Mesenchymal stem cell (in vitro differentiated cells and primary cell): Measurements from ENCODE around the gene USP12.

Experiments used
- DNase-seq: peaks from one replicate; pipeline ENCODE4 v3.0.0-alpha.2; 2013
- H2AFZ ChIP-seq: one replicate; pipeline ENCODE4 v1.6.1; 2013; ENCODE audit warnings: low read depth, mild to moderate bottlenecking, control low read depth, inconsistent platforms, low read length, moderate library complexity
- H2AK5ac ChIP-seq: 2 replicates; pipeline ENCODE4 v1.6.1; 2013; ENCODE audit warnings: low read length, moderate library complexity, mild to moderate bottlenecking, inconsistent platforms; ENCODE audit not compliant: severe bottlenecking
- H2BK120ac ChIP-seq: one replicate; pipeline ENCODE4 v1.6.1; 2013; ENCODE audit warnings: low read depth, mild to moderate bottlenecking, inconsistent platforms, low read length, moderate library complexity
- H2BK12ac ChIP-seq, 2 experiments: one replicate each; pipeline ENCODE4 v1.6.1; 2013; ENCODE audit warnings: inconsistent platforms in 2 of 2, low read length in 2 of 2, mild to moderate bottlenecking in 2 of 2, moderate library complexity in 2 of 2, control low read depth in 1 of 2
- H2BK15ac ChIP-seq: one replicate; pipeline ENCODE4 v1.6.1; 2013; ENCODE audit warnings: mild to moderate bottlenecking, low read depth, inconsistent platforms; ENCODE audit not compliant: poor library complexity, severe bottlenecking
- H2BK5ac ChIP-seq: 2 replicates; pipeline ENCODE4 v1.6.1; 2013; ENCODE audit warnings: low read depth, mild to moderate bottlenecking, low read length, control low read depth, inconsistent platforms; ENCODE audit not compliant: poor library complexity, severe bottlenecking
- H3K14ac ChIP-seq, 2 experiments: one replicate each; pipeline ENCODE4 v1.6.1; 2013; ENCODE audit warnings: inconsistent platforms in 2 of 2, low read length in 2 of 2, control low read depth in 1 of 2, mild to moderate bottlenecking in 1 of 2, moderate library complexity in 1 of 2
- H3K18ac ChIP-seq, 2 experiments: one replicate each; pipeline ENCODE4 v1.6.1; 2013; ENCODE audit warnings: inconsistent platforms in 2 of 2, low read length in 2 of 2, control low read depth in 1 of 2, low read depth in 1 of 2, mild to moderate bottlenecking in 1 of 2
- H3K23ac ChIP-seq, 2 experiments: one replicate each; pipeline ENCODE4 v1.6.1; 2013; ENCODE audit warnings: inconsistent platforms in 2 of 2, low read length in 2 of 2, mild to moderate bottlenecking in 2 of 2, moderate library complexity in 2 of 2, control low read depth in 1 of 2
- H3K27ac ChIP-seq: 2 replicates; pipeline ENCODE4 v1.5.1; 2013; ENCODE audit warnings: mild to moderate bottlenecking, moderate library complexity, low read length, control low read depth, inconsistent platforms; ENCODE audit not compliant: poor library complexity, severe bottlenecking
- H3K27me3 ChIP-seq, 2 experiments: 2 replicates each; pipeline versions ENCODE4 v1.6.1 to v1.7.0; 2013; ENCODE audit warnings: low read length in 2 of 2, mild to moderate bottlenecking in 2 of 2, moderate library complexity in 2 of 2, control low read depth in 1 of 2, inconsistent platforms in 1 of 2; ENCODE audit not compliant: control insufficient read depth in 1 of 2, insufficient read depth in 1 of 2
- H3K36me3 ChIP-seq, 2 experiments: 2 replicates each; pipeline versions ENCODE4 v1.6.1 to v1.7.0; 2013; ENCODE audit warnings: low read length in 2 of 2, control low read depth in 1 of 2, inconsistent platforms in 1 of 2, low read depth in 1 of 2, mild to moderate bottlenecking in 1 of 2; ENCODE audit not compliant: insufficient read depth in 2 of 2, control insufficient read depth in 1 of 2
- H3K4ac ChIP-seq, 2 experiments: one replicate each; pipeline ENCODE4 v1.6.1; 2013; ENCODE audit warnings: inconsistent platforms in 2 of 2, low read length in 2 of 2, mild to moderate bottlenecking in 2 of 2, moderate library complexity in 2 of 2, control low read depth in 1 of 2, low read depth in 1 of 2
- H3K4me1 ChIP-seq: 2 replicates; pipeline ENCODE4 v1.6.1; 2013; ENCODE audit warnings: low read depth, low read length, control low read depth; ENCODE audit not compliant: control insufficient read depth, insufficient read depth
- H3K4me2 ChIP-seq: 2 replicates; pipeline ENCODE4 v1.6.1; 2013; ENCODE audit warnings: low read length, mild to moderate bottlenecking, inconsistent platforms; ENCODE audit not compliant: poor library complexity, severe bottlenecking
- H3K4me3 ChIP-seq, 2 experiments: 2 replicates each; pipeline versions ENCODE4 v1.5.1 to v1.7.0; 2013; ENCODE audit warnings: low read length in 2 of 2, mild to moderate bottlenecking in 2 of 2, control low read depth in 1 of 2, low read depth in 1 of 2; ENCODE audit not compliant: insufficient read depth in 1 of 2
- H3K79me1 ChIP-seq: replicated peaks from 2 replicates; pipeline ENCODE4 v1.6.1; 2013; ENCODE audit warnings: mild to moderate bottlenecking, control low read depth, low read length, inconsistent platforms; ENCODE audit not compliant: poor library complexity, severe bottlenecking
- H3K9ac ChIP-seq: 2 replicates; pipeline ENCODE4 v1.7.0; 2013; ENCODE audit warnings: mild to moderate bottlenecking, low read length, moderate library complexity
- H3K9me3 ChIP-seq: 2 replicates; pipeline ENCODE4 v1.7.0; 2013; ENCODE audit warnings: mild to moderate bottlenecking, low read length; ENCODE audit not compliant: control insufficient read depth
- H4K8ac ChIP-seq: one replicate; pipeline ENCODE4 v1.6.1; 2013; ENCODE audit warnings: inconsistent platforms, mild to moderate bottlenecking, low read length, moderate library complexity
- H4K91ac ChIP-seq: one replicate; pipeline ENCODE4 v1.6.1; 2013; ENCODE audit warnings: mild to moderate bottlenecking, low read length, inconsistent platforms
- WGBS: methylation state at CpG from one replicate; pipeline ENCODE4 v1.1.7; 2013; ENCODE audit warnings: mixed read lengths; 5-methylcytosine and 5-hydroxymethylcytosine counted together

USP12 gene

DNA sequence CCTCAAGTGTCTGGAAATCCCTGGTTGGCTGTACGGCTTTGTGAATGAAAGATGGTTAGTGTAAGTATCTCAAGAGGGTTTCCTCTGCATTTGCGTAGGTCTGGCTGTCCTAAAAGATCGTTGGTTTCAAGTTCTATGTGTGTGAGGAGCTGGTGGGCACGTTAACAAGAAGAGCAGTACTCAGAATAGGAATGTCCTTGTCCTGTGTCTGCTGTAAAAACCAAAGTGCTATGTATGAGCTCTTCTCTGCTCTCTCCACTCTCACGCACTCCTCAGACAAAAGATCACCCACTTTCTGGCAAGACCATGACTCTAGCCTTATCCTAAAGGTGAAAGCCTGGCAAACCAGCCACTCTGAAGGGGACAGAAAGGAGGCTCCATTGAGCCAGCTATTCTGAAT, 39.1 kb downstream of the USP12 start:
- no peak overlapping the region for H3K18ac ChIP-seq
- 99% methylated on average over 5 of the region's 5 CpGs for WGBS
- H2AK5ac ChIP-seq: no peak overlapping the region
- no peak overlapping the region for H3K9ac ChIP-seq
- H2BK120ac ChIP-seq: no peak overlapping the region
- no peak overlapping the region for H3K23ac ChIP-seq
- no peaks in the 10 kb centered on the region for H3K36me3 ChIP-seq
- H4K91ac ChIP-seq: no peak overlapping the region
- H3K14ac ChIP-seq: no peak overlapping the region
- DNase-seq: no peak
- H3K4ac ChIP-seq: no peak overlapping the region
- no peak overlapping the region for H2AFZ ChIP-seq
- no peak overlapping the region for H3K4me3 ChIP-seq
- no peak overlapping the region for H2BK5ac ChIP-seq
- no peak overlapping the region for H3K27ac ChIP-seq
- H2BK15ac ChIP-seq: no peak overlapping the region
- H3K4me1 ChIP-seq: peaks cover 9% of the 10 kb centered on the region
- peaks cover 26% of the 10 kb centered on the region for H3K79me1 ChIP-seq
- no peaks in the 10 kb centered on the region for H3K27me3 ChIP-seq
- no peak overlapping the region for H4K8ac ChIP-seq
- H3K9me3 ChIP-seq: peaks cover 15% of the 10 kb centered on the region
- no peak overlapping the region for H3K4me2 ChIP-seq
- no peak overlapping the region for H2BK12ac ChIP-seq

DNA sequence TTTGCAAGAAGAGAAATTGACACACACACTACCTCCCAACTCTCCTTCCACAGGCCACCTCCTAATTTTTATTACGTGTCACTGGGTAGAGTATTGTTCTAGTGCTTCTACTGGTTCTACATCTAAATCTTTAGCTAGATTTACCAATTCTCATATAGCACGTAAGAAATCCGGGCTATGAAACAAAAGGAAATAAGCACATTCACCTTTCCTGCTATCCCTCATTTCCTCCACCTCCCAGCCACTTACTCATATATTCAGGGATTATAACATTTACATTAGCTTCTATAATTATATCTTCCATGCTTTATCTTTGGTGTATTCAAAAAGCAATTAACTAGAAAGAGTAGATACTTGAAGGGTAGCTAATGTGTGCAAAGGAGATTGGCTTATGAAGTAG, 39.7 kb downstream of the USP12 start:
- no peak overlapping the region for H2BK15ac ChIP-seq
- H3K9me3 ChIP-seq: peaks cover 15% of the 10 kb centered on the region
- H3K4me2 ChIP-seq: no peak overlapping the region

DNA sequence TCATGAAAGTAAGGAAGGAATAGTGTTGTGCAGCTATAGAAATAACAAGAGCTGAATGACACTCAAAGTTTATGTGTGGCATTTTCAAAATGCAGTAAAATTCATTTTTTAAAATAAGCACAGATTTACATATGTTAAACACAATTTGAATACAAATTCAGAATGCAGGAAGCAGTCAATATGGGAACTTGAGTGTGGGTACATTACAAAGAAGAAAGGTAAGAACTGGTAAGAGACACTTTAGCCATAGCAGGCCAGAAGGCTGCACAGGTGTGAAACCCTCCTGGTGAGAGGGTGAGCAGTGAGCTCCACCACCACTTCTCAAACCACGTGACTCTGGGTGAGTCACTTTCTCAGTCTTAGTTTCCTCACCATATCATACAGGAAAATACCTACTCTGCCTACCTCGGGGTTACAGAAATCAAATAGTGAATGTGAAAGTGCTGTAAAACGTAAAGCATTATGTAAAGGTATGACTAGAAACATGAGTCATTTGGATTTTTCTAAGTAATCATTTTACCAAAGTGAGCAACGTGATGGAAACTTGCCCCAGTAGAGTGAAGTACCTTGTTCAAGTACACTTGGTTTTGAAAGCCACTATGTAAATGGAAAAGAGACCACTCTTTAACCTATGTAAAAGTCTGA, 40.5 kb downstream of the USP12 start:
- Histone ChIP-seq H3K79me1 (peaks cover 27% of the 10 kb centered on the region), H3K4ac (no peak overlapping the region), H2BK15ac (no peak overlapping the region), H3K14ac (no peak overlapping the region), H2AFZ (no peak overlapping the region), H2BK5ac (no peak overlapping the region), H2BK12ac (no peak overlapping the region), H3K4me3 (peak overlapping the region in 1 of 2 experiments; percentile 45), H3K23ac (no peak overlapping the region), H3K9ac (peak overlapping the region; percentile 61), H4K91ac (no peak overlapping the region), H2BK120ac (no peak overlapping the region), H4K8ac (no peak overlapping the region), H3K27ac (no peak overlapping the region), H3K18ac (no peak overlapping the region), H3K4me1 (peaks cover 9% of the 10 kb centered on the region), H3K4me2 (no peak overlapping the region), H3K9me3 (peaks cover 15% of the 10 kb centered on the region), H3K27me3 (no peaks in the 10 kb centered on the region), H3K36me3 (no peaks in the 10 kb centered on the region), H2AK5ac (no peak overlapping the region)
- DNase-seq: no peak
- 96% methylated on average over 3 of the region's 4 CpGs for WGBS

More for the DNA sequence above, 39.7 kb downstream of the USP12 start:
- DNase-seq: no peak
- no peak overlapping the region for H3K18ac ChIP-seq
- H3K23ac ChIP-seq: no peak overlapping the region
- H3K14ac ChIP-seq: no peak overlapping the region
- H3K9ac ChIP-seq: no peak overlapping the region
- no peaks in the 10 kb centered on the region for H3K36me3 ChIP-seq
- no peak overlapping the region for H4K91ac ChIP-seq
- no peaks in the 10 kb centered on the region for H3K27me3 ChIP-seq
- peaks cover 9% of the 10 kb centered on the region for H3K4me1 ChIP-seq
- peaks cover 27% of the 10 kb centered on the region for H3K79me1 ChIP-seq
- no peak overlapping the region for H4K8ac ChIP-seq
- H2BK5ac ChIP-seq: no peak overlapping the region
- H2AK5ac ChIP-seq: no peak overlapping the region
- no peak overlapping the region for H3K4me3 ChIP-seq
- H2BK120ac ChIP-seq: no peak overlapping the region
- H2AFZ ChIP-seq: no peak overlapping the region
- H3K27ac ChIP-seq: no peak overlapping the region
- no peak overlapping the region for H2BK12ac ChIP-seq
- 98% methylated on average over 3 of the region's 3 CpGs for WGBS
- no peak overlapping the region for H3K4ac ChIP-seq

DNA sequence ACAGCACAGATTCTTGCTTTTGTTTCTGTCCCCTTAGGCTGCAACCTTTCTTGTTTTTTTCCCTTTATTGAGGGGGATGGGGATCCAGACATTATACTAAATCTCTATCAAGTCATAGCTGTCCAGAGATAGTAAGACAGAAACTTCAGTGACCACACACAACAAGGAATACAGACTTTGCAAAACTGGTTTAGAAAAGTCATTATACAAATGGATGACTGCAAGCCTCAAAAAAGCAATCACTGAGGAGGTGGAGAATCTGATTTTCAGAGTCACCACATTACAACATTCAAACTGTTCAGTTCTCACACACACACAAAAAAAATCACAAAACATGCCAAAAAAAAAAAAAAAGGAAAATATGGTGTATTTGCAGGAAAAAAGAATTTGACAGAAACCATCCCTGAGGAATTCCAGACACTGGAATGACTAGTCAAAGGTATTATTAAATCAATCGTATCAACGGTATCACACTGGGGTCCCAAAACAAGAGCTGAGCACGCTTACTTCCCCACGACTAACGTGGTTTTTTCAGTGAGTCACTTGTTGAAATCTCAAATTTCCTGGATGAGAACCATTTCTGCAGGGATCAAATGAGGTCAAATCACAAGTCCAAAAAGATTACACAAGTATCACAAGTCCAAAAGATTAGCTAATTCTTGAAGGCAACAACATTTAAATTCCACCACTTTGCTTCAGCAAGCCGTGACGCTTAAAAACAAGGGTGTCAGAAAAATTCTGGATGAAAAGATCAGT, 41.2 kb downstream of the USP12 start:
- H3K4me2 ChIP-seq: no peak overlapping the region
- no peak overlapping the region for H3K23ac ChIP-seq
- H3K36me3 ChIP-seq: peaks cover 0 to 4% of the 10 kb centered on the region in 2 experiments
- no peak overlapping the region for H2AFZ ChIP-seq
- H3K79me1 ChIP-seq: peaks cover 27% of the 10 kb centered on the region
- H3K14ac ChIP-seq: no peak overlapping the region
- no peak overlapping the region for H2BK5ac ChIP-seq
- no peak overlapping the region for H3K18ac ChIP-seq
- H3K9me3 ChIP-seq: peaks cover 15% of the 10 kb centered on the region
- H3K9ac ChIP-seq: peak overlapping the region; percentile 61
- H3K4ac ChIP-seq: no peak overlapping the region
- H3K4me3 ChIP-seq: peak overlapping the region in 1 of 2 experiments; percentile 45
- no peak overlapping the region for H2BK12ac ChIP-seq
- no peak overlapping the region for H3K27ac ChIP-seq
- peaks cover 11% of the 10 kb centered on the region for H3K4me1 ChIP-seq
- H3K27me3 ChIP-seq: no peaks in the 10 kb centered on the region
- no peak for DNase-seq
- no peak overlapping the region for H4K91ac ChIP-seq
- no peak overlapping the region for H2BK15ac ChIP-seq
- H4K8ac ChIP-seq: no peak overlapping the region
- no peak overlapping the region for H2BK120ac ChIP-seq
- H2AK5ac ChIP-seq: no peak overlapping the region
- WGBS: 87% methylated on average over 7 of the region's 7 CpGs
